Keratinocyte (primary cell): ENCODE data around the gene SLC9A4. TPM values are rescaled to one million over a fixed set of nuclear protein-coding genes. Genes with fewer than 3 reads are reported as not detected.

Source experiments
- DNase-seq: peaks from one replicate; pipeline ENCODE4 v3.0.0-alpha.2; 2011; ENCODE audit warnings: low read depth, missing footprints, low spot score
- FAIRE-seq: peaks from 2 replicates; lab custom pipeline; 2011; peaks lifted over from hg19 to GRCh38; lab: Jason Lieb, UNC
- H2AFZ ChIP-seq: 2 replicates; pipeline ENCODE4 v1.6.0; 2012; ENCODE audit warnings: low read length, control low read depth, inconsistent platforms; ENCODE audit not compliant: control insufficient read depth
- H3K27ac ChIP-seq: 2 replicates; pipeline ENCODE4 v1.5.1; 2011; ENCODE audit warnings: low read length; ENCODE audit not compliant: control insufficient read depth, insufficient read depth
- H3K27me3 ChIP-seq: 3 replicates; pipeline ENCODE4 v1.6.0; 2011; ENCODE audit warnings: low read length; ENCODE audit not compliant: control insufficient read depth, insufficient read depth; ENCODE audit errors: extremely low read depth
- H3K36me3 ChIP-seq, 2 experiments: 2 replicates in 1 of 2; 3 replicates in 1 of 2; pipeline ENCODE4 v1.5.1; 2011; ENCODE audit warnings: low read length in 2 of 2, mild to moderate bottlenecking in 1 of 2; ENCODE audit not compliant: control insufficient read depth in 2 of 2, insufficient read depth in 2 of 2; ENCODE audit errors: extremely low read depth in 1 of 2
- H3K4me1 ChIP-seq: 3 replicates; pipeline ENCODE4 v1.5.1; 2011; ENCODE audit warnings: low read length; ENCODE audit not compliant: control insufficient read depth, insufficient read depth; ENCODE audit errors: extremely low read depth
- H3K4me2 ChIP-seq: 3 replicates; pipeline ENCODE4 v1.6.0; 2011; ENCODE audit warnings: low read depth, low read length; ENCODE audit not compliant: control insufficient read depth, insufficient read depth; ENCODE audit errors: extremely low read depth
- H3K4me3 ChIP-seq, 3 experiments: fragments of 200-600 bp in 1 of 3; sonication (generic) in 1 of 3; 2 replicates in 2 of 3; 3 replicates in 1 of 3; pipeline ENCODE4 v1.5.1; 2011 to 2016; ENCODE audit warnings: low read length in 3 of 3, mild to moderate bottlenecking in 3 of 3, control low read depth in 2 of 3, inconsistent platforms in 1 of 3, low read depth in 1 of 3, mixed read lengths in 1 of 3, mixed run types in 1 of 3, moderate library complexity in 1 of 3; ENCODE audit not compliant: control insufficient read depth in 2 of 3, insufficient read depth in 2 of 3; ENCODE audit errors: extremely low read depth in 1 of 3
- H3K79me2 ChIP-seq: 2 replicates; pipeline ENCODE4 v1.6.0; 2012; ENCODE audit warnings: low read length; ENCODE audit not compliant: control insufficient read depth, insufficient read depth
- H3K9ac ChIP-seq: 3 replicates; pipeline ENCODE4 v1.6.0; 2011; ENCODE audit warnings: low read length; ENCODE audit not compliant: control insufficient read depth, insufficient read depth; ENCODE audit errors: extremely low read depth
- H3K9me1 ChIP-seq: 3 replicates; pipeline ENCODE4 v1.6.0; 2011; ENCODE audit warnings: low read length; ENCODE audit not compliant: control insufficient read depth, insufficient read depth; ENCODE audit errors: extremely low read depth
- H3K9me3 ChIP-seq: 2 replicates; pipeline ENCODE4 v1.5.1; 2012; ENCODE audit warnings: low read depth, low read length; ENCODE audit not compliant: control insufficient read depth
- H4K20me1 ChIP-seq: 3 replicates; pipeline ENCODE4 v1.6.0; 2011; ENCODE audit warnings: low read length; ENCODE audit not compliant: control insufficient read depth, insufficient read depth; ENCODE audit errors: extremely low read depth
- CTCF ChIP-seq, 3 experiments: IDR thresholded peaks in 1 of 3; conservative IDR thresholded peaks in 1 of 3; optimal IDR thresholded peaks in 1 of 3; 2 replicates in 2 of 3; 3 replicates in 1 of 3; pipeline versions ENCODE3 to v1.5.1; 2011; ENCODE audit warnings: low read length in 3 of 3, mild to moderate bottlenecking in 3 of 3, moderate library complexity in 2 of 3, control low read depth in 1 of 3, inconsistent platforms in 1 of 3; ENCODE audit not compliant: insufficient read depth in 2 of 3; ENCODE audit errors: extremely low read depth in 1 of 3
- EZH2 ChIP-seq: IDR thresholded peaks from one replicate; pipeline ENCODE4 v1.6.1; 2012; ENCODE audit warnings: inconsistent platforms, mild to moderate bottlenecking, low read length, moderate library complexity
- dilution Hi-C: fragments of 300-500 bp; cut with MboI; formaldehyde crosslinking; loops from one replicate; pipeline ENCODE4 v1.7.0; 2020; ENCODE audit warnings: low sequenced_read_pairs; ENCODE audit not compliant: extremely low pct_ligation_motif_present
- polyA plus RNA-seq, 5 experiments: library from polyadenylated mRNA; depleted of rRNA in 3 of 5; stranded (reverse) in 3 of 5; stranded (forward) in 1 of 5; unstranded in 1 of 5; fragments of >200 nt; gene quantifications; 1 replicate in 1 of 5; 2 replicates in 3 of 5; 3 replicates in 1 of 5; pipeline versions ENCODE4 v1.2.1 to v1.2.3, GENCODE V29; 2011 to 2012; ENCODE audit warnings: missing spikeins in 2 of 5, low read depth in 1 of 5, low replicate concordance in 1 of 5

SLC9A4 gene
- polyA plus RNA-seq, 1 donor (not counting 4 experiments of a cell fraction or from before 2014, with no cell fraction given): not detected

GRCh38 chr2:102489646-102490045 lies 16.6 kb downstream of the SLC9A4 start:
- no peaks in the 10 kb centered on the region for H3K36me3 ChIP-seq
- dilution Hi-C loops: no loop called here
- H3K4me3 ChIP-seq: no peak overlapping the region
- no peaks in the 10 kb centered on the region for H3K9me3 ChIP-seq
- H3K27me3 ChIP-seq: no peaks in the 10 kb centered on the region
- H3K9me1 ChIP-seq: no peaks in the 10 kb centered on the region
- no peaks in the 10 kb centered on the region for H3K79me2 ChIP-seq
- no peak overlapping the region for H2AFZ ChIP-seq
- TF ChIP-seq EZH2 (no peak), CTCF (optimal IDR thresholded peaks at IDR 0.05 in 1 of 3, IDR thresholded peaks at IDR 0.05 in 1 of 3, conservative IDR thresholded peaks at IDR 0.05 in 1 of 3; ENCODE audit: extremely low read depth in 1 of 3, insufficient read depth in 2 of 3, low read length in 3 of 3) (no peak)
- no peaks in the 10 kb centered on the region for H4K20me1 ChIP-seq
- no peak overlapping the region for H3K27ac ChIP-seq
- H3K4me2 ChIP-seq: no peak overlapping the region
- DNase-seq (no peak), FAIRE-seq (no peak)
- H3K4me1 ChIP-seq: peaks cover 18% of the 10 kb centered on the region
- no peak overlapping the region for H3K9ac ChIP-seq

- H3K4me1 ChIP-seq: peaks cover 13% of the 10 kb centered on the region
- no peaks in the 10 kb centered on the region for H3K9me1 ChIP-seq
- no peaks in the 10 kb centered on the region for H3K36me3 ChIP-seq
- H3K9me3 ChIP-seq: no peaks in the 10 kb centered on the region
- TF ChIP-seq EZH2 (no peak), CTCF (optimal IDR thresholded peaks at IDR 0.05 in 1 of 3, IDR thresholded peaks at IDR 0.05 in 1 of 3, conservative IDR thresholded peaks at IDR 0.05 in 1 of 3; ENCODE audit: extremely low read depth in 1 of 3, insufficient read depth in 2 of 3, low read length in 3 of 3) (no peak)
- H3K27me3 ChIP-seq: no peaks in the 10 kb centered on the region
- no peak overlapping the region for H3K9ac ChIP-seq
- DNase-seq (no peak), FAIRE-seq (no peak)
- dilution Hi-C loops: no loop called here
- no peaks in the 10 kb centered on the region for H4K20me1 ChIP-seq
- H3K27ac ChIP-seq: no peak overlapping the region
- H3K4me2 ChIP-seq: no peak overlapping the region
- H3K79me2 ChIP-seq: no peaks in the 10 kb centered on the region
- no peak overlapping the region for H3K4me3 ChIP-seq
- no peak overlapping the region for H2AFZ ChIP-seq
These were observed 19.0 kb downstream of the SLC9A4 start for GRCh38 chr2:102492006-102492405.
